CD4-positive, alpha-beta T cell treated with Interleukin-6 for 4 hours (primary cell): ENCODE measurements around the gene MEX3A.
"Not testable (repeated sequence)": the region's sequence is repeated elsewhere in the genome, so short reads cannot be mapped to it uniquely, and the experiment has no call there.

Source experiments
- DNase-seq: peaks from one replicate; pipeline ENCODE4 v3.0.0-alpha.2; 2020; ENCODE audit warnings: mixed read lengths

Gene MEX3A, protein sequence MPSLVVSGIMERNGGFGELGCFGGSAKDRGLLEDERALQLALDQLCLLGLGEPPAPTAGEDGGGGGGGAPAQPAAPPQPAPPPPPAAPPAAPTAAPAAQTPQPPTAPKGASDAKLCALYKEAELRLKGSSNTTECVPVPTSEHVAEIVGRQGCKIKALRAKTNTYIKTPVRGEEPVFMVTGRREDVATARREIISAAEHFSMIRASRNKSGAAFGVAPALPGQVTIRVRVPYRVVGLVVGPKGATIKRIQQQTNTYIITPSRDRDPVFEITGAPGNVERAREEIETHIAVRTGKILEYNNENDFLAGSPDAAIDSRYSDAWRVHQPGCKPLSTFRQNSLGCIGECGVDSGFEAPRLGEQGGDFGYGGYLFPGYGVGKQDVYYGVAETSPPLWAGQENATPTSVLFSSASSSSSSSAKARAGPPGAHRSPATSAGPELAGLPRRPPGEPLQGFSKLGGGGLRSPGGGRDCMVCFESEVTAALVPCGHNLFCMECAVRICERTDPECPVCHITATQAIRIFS

DNA sequence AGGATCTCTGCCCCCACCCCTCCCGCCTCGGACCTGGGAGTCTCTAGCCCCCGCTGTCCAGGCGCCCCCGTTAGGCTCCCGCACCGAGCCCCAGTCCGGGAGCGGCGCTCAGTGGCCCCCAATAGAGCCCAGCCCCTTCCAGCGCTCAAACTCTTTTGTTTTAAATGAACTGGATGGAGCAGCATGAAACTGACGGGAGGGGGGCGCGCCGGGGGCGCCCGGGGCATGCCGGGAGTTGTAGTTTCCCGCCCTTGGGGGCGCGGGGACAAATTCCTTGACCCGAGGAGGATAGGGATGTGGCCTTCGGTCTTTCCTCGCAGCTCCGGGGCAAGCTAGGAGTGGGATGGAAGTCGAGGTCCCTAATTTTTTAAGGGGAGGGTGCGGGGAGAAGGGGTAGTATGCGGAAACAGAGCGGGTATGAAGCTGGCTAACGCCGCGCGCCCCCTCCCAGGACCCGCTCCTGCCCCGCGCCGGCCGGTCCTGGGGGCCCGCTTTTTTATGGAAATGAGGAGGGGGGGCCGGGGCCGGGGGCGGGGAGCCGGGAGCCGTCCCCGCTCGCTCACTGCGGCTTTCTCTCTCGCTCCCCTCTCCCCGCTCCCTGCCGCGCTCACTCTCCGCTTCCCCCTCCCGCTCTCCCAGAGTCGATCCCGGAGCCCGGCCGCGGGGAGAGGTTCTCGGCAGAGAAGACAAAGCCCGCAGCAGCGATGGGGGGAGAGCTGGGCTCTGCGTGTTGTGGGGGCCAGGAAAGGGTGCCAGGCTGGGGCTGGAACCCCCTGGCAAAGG is at the start of gene MEX3A:
Gene MEX3A (minus strand): TSS at position 157 of the 783 bp plus-strand sequence. CDS start 467 bp downstream, outside the sequence.
- DNase-seq: peak; percentile 69

DNA sequence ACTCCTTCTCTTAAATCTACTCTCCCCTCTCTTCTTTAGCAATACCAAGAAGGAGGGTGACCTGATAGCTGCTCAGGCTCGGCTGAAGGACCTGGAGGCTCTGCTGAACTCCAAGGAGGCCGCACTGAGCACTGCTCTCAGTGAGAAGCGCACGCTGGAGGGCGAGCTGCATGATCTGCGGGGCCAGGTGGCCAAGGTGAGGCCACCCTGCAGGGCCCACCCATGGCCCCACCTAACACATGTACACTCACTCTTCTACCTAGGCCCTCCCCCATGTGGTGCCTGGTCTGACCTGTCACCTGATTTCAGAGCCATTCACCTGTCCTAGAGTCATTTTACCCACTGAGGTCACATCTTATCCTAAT is 48.3 kb upstream of the MEX3A start:
- DNase-seq: no peak

DNA sequence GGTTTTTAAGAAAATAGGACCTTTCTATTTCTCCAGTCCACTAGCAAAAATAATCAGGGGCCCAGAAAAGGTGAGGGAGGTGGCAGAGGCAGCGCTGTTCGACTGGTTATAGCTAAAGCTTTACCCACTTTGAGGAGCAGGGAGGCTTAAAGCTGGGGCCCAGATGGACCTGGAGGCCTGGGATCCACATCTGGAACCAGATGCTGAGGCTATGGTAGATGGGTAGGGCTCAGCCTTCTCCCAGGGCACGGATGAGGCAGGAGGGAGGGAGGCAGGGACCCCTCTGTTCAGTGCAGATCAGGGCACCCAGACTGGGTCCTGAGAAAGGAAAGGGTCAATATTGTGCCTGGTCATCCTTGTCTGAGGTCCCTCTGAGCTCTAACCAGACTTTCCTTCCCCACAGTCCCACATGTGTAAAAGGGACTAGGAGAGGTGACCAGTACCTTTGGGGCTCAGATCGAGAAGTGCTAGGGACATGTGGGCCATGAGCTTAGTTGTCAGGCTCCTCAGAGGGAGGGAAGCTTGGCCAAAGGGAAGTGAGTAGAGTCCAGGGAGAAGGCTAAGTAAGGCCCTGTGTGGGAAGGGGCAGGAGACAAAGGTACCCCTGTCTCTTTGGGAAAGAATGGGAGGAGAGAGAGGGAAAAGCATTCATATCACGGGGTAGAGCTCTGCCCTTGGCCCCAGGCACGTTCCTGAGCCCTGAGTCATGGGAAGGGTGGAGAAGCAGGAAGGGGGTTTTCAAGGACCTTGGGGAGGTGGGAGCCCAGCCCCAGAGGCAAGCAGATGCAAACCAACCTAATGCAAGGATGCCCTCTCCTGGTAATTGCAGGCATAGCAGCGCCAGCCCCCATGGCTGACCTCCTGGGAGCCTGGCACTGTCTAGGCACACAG is 47.7 kb upstream of the MEX3A start:
- peak; percentile 80 for DNase-seq

DNA sequence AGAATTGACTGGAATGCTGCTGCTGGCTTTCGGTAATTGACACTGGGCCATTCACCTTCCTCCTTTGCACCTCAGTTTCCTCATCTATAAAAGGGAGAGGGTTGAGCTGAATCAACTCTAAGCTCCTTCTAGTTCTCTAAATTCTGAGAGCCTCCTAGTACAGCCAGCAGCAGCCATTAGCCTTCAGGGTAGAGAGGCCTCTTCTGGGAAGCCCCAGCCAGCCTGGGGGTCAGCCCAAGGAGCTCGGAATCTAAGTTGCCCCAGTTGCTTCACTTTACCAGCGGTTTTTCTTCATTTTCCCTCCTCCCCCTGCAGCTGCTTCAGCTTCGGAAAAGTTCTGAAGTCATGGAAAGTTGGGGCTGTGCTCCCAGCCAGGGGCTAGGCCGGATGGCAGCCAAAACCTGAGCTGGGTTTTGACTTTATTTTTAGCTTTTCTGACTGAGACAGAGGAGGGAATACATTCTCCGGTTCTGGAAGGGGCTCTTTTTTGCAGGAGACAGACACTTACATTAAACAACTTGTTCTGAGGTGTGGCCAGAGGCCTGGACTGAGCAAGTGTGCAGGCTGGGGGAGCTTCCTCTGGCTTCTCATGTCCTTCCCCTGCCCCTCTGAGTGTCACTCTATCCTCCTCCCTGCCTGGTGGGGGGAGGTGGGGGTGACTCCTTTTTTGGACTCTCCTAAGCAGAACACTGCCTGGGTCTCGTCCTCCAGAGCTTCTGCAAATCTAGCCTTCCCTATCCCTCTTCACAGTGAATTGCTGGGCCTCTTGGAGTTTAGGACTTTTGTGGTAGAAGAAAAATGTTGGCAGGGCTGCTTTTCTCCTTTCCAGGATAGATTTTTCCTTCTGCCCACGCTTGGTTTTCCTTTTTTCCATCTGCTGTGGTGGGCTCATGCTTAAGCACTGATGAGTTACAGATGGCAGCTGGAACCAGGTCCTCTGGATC is 46.7 kb upstream of the MEX3A start:
- DNase-seq: no peak

DNA sequence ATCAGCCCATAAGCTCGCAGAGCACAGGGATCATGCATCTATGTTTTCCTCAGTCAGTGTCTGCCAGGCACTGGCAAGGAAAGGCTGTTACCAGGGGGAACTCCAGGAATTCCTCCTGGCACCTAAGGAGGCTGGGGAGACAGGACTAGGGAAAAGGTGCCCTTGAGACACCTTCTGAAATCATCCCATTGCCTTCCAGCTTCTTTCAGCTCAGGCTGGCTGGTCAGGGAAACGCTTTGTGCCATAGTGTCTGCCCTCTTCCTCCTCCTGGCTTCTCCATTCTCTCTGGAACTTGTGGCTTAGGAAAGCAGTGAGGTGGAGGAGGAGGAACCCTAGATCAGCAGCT is 46.0 kb upstream of the MEX3A start:
- no peak for DNase-seq

DNA sequence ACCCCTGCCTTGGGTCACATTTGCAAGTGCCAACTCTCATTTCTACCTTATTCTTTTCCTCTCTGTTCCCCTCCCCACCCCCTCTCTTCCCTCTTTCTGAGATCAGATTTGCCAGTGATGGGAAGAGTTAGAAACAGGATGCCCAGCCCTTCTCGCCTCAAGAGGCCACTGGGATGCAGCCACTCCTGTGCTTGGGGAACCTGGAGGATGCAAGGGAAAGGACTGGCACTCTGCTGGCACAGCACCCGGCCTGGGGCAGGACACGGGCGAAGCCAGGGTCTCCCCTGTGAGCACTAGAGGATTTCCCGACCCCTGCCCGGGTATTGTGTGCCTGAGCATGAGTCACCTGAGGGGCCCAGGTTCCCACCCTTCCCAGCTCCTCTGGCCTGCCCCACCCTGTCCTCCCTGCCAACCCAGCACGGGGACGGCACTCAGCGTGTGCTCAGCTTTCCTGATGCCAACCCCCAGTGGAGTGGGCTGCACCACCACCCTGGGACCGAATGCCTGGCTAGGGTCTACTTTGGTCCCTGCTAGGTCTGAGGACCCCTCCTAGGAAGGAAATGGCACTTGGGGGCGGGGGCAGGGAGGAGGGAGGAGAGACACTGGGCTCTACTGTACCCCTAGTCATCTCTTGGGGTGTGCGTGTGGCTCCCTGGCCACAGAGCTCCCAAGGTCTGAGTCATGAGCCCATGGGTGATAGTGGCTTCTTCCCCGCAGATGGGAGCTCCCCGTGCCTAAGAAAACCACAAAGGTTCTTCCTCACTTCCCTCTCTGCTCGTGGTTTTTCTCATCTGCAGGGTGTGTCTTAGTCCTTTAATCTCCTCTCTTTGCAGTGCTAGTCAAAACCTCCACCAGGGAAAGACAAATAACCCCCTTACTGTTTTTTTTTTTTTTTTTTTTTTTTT is 44.6 kb upstream of the MEX3A start:
- peak; percentile 90 for DNase-seq

DNA sequence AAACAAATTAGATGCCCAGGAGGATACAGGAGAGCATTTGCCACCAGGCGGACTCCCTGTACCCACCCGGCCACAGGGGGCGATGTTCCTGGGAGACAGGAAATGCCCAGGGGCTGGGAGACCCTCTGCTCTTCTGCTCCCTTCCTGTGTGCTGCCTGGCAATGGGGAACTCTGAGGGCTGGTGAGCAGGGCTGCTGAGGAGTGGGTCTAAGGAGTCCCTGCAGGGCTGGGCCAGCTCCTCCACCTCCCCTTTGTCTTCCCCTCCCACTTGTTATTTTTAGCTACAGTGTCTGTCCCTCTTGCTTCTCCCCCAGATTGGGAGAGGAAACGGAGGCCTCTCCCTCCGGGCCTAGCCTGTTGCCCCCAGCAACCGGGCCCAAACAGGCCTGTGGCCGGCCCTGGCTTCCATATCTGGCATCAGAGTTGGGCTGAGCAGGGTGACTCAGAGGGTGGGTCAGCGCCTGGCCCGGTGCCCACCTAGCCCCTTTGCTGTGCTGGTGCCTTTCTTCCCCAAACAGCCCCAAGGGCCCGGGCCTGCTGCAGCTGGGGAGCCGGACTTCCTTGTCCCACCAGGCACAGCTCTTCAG is 43.9 kb upstream of the MEX3A start:
- peak; percentile 66 for DNase-seq

DNA sequence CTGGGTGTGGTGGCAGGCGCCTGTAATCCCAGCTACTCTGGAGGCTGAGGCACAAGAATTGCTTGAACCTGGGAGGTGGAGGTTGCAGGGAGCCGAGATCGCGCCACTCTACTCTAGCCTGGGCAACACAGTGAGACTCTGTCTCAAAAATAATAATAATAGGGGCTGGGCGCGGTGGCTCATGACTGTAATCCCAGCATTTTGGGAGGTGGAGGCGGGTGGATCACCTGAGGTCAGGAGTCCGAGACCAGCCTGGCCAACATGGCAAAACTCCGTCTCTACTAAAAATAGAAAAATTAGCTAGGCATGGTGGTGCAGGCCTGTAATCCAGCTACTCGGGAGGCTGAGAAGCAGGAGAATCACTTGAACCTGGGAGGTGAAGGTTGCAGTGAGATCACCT is 43.3 kb upstream of the MEX3A start:
- not testable (repeated sequence) for DNase-seq

DNA sequence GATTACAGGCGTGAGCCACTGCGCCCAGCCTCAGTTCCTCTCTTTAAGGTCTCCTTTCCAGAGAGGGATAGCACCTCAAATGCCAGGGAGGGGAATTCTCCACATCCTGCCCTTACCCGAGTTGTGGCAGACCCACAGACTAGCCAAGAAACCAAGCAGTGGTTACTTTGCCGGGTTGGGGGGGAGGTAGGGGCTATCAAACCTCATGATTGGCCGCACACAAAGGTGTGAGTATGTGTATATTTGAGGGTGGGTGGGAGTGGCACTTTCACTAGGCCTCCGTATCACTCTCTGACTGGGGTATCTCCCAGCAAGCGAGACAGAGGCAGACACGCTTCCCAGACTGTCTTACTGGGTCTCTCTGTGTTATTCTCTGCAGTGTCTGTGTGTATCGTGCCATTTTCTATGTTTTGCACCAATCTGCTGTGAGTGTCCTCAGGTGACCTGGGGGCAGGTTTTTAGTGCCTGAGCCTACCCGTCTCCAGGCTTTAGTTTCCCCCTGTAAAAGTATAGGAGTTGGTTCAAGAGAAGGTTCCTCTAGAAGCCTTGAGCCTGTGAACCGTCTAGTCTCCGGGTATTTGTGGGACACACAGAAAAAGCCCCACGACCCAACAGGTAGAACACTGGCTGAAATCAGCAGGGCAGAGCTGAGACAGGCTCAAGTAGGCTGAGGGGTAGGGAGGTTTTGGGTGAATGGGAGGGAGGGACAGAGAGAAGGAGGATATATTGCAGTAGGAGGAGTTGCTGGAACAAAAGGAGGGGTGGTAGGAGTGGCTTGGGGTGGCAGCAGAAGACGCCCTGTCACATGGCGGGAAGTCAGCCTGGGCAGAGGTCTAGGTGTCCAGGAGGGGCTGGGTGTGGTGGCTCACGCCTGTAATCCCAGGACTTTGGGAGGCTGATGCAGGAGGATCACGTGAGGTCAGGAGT is 42.6 kb upstream of the MEX3A start:
- peak; percentile 26 for DNase-seq

DNA sequence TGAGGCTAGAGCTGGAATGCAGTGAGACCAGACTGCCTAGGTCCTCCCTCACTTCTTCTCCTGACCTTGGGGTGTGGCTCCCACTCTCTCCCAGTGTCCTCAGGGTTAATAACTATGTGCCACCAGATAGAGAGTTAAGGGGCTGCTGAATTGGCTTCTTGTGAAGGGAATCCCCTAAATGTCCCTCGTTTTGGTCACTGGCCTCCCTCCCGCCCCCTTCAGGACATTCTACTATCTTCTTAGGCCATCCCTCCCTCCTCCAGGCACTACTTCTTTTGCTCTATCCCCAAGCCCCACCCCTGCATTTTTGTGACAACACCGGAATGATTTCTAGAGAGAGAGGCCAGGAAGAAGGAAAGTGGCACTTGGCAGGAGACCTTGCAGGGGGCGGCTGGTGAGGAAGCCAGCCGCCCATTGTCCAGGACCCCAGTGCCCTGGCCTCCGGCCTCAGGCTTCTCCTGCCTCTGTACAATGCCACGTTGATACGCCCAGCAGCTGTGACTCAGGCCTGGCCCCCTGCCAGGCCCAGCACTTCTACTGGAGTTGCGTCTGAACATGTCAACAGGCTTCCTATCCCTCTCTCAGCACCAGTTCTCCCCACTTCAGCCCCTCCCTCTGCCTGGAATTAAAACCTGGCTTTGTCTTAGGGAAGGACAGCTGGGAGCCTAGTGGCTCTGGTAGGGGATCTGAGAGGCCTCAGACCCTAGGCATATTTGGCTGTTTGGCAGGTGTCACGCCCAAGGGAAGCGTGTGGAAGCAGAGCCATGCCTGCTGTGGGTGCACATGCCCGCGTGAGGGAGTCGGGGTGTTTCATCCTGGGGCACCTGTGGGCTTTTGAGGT is 41.3 kb upstream of the MEX3A start:
- peak; percentile 86 for DNase-seq

DNA sequence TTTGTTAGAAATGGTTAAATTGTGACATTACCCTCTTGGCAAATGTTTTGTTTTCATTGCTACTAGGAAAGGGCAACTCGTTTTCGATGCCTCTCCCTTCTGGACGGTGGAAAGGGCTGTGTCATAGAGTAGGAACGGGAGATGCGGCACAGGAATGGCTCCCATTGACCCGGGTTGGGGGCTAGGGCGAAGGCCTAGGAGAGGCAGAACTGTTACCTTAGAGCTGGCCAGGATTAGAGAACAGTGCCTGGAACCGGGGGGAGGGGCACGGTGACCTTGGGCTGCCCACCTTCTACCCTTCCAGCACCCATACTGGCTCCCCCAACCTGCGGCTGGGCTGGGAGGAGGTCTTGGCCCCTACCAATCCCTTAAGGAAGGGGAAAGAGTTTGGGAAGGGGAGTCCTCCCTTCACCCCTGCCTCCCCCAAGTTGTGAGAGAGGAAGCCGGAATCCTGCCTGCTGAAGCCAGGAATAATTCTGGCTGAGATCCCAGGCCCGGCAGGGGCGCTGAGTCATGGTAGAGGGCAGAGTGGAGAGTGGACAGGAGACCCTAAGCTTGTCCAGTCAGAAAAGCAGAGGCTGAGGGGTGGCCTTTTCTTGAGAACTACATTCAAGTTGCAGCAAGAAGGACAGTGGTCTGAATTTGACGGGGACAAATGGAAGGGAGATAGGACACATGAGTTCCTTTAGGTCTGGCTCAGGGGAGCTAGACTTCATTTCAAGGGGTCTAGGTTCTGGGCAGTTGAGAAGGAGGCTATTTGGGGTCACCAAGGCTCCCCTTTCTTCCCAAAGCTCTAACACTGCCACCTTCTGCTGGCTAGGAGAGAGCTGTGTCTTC is 40.5 kb upstream of the MEX3A start:
- no peak for DNase-seq

DNA sequence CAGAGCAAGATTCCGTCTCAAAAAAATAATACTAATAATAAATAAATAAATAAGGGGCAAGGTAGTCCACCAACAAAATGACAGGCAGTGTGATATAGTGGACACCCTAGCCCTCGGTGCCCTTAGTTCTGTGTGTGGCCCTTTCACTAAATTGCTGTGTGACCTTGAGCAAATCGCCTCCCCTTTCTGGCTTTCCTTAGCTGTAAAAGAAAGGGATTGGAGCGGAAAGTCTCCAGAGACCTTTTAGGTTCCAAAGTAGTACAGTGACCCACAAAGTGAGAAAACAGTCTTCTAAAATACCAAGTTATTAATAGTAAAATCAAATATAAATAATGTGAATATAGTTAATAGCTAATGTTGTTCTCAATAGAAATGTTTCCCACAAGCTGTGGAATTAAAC is 39.8 kb upstream of the MEX3A start:
- no peak for DNase-seq

DNA sequence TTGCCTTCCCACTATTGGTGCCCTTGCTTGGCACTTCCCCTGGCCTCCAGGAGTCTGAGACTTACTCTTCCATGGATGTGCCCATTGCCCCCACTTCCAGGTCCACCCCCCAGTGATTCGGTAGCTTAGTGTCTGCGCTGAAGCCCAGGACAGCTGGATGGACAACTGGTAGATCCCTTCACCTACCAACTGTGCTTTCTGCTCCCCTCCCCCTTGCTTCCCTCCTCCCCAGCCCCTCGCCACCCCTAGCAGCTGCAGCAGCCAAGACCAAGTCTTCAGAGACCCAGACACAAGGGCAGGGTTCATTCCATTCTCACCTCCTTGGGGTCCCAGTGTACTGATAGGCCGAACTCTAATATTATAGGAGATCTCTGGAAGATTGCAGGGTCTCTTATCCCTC is 39.2 kb upstream of the MEX3A start:
- no peak for DNase-seq

DNA sequence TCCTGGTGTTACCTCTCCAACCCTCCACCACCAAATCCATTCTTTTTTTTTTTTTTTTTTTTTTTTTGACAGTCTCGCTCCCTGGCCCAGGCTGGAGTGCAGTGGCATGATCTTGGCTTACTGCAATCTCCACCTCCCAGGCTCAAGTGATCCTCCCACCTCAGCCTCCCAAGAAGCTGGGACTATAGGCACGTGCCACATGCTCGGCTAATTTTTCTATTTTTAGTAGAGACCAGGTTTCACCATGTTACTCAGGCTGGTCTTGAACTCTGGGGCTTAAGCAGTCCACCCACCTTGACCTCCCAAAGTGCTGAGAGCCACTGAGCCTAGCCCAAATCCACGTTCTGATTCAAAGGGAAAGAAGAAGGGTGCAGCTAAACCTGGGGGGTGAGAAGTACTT is 38.7 kb upstream of the MEX3A start:
- not testable (repeated sequence) for DNase-seq

DNA sequence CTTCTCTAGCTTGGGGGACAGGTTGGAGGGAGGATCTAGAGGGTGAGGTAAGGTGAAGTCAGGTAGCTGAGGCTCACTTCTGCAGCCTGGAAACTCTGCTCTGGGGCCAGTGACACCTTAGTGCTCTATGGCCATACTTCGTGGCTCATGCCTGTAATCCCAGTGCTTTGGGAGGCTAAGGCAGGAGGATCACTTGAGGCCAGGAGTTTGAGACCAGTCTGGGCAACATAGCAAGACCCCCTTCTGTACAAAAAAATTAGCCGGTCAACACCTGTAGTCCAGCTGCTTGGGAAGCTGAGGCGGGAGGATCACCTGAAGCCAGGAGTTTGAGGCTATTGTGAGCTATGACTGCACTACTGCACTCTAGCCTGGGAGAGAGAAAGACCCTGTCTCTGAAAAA is 38.1 kb upstream of the MEX3A start:
- DNase-seq: no peak

DNA sequence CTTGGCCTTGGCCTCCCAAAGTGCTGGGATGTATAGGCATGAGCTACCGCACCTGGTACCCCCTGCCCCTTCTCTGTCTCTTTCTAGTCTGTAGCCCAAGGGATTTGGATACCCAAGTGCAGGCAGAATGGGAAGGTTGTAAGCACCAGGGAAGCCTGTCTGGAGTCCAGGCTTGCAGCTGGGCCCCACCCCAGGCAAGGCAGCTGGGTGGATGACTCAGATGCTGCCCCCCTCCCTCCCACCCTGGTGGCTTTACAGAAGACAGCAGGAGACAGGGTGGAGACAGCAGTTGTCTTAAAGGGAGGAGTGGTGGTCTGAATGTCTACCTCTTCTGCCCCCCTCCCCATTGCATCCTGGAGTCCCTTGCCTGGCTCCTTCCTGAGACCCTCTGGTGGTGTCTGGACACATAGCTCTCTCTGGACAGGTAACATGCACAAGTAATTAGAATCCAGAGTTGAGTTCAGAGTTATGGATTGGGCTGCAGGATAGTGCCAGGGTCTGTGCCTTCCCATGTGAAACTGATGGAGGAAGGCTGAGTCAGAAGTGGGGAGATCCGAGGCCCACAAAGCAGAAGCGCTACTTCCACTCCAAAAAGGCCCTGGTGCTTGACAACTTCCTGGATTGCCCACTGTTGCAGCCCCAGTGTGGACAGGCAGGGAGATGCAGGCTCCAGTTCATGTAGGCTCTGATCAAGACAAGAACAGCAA is 37.4 kb upstream of the MEX3A start:
- peak; percentile 70 for DNase-seq
